ENCODE results near the gene TENM3. TPM values are rescaled to one million over a fixed set of nuclear protein-coding genes. Genes with fewer than 3 reads are reported as not detected.
"Not testable (repeated sequence)": the region's sequence is repeated elsewhere in the genome, so short reads cannot be mapped to it uniquely, and the experiment has no call there.

TENM3 gene
- polyA plus RNA-seq, 1 donor = 17.7 TPM

DNA sequence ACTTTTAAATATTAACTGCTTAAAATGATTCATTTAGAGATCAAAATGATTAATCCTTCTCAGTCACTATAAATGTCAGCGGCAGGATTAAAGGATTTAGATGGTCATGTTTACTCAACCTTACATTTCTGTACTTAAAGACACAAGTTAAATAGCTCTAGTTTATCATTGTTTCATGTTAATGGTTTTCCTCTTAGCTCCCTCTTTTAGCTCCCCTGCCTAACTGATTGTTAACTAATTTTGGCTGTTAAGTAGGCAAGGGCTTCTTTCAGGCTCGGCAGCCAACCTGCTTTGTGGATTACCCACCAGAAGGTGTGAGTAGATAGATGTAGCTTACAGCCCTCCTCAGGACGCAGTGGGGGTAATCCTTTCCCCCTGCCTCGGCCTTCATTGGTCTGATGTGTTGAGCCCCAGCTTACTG lies 96.0 kb downstream of the TENM3 start:
- no peak for DNase-seq

DNA sequence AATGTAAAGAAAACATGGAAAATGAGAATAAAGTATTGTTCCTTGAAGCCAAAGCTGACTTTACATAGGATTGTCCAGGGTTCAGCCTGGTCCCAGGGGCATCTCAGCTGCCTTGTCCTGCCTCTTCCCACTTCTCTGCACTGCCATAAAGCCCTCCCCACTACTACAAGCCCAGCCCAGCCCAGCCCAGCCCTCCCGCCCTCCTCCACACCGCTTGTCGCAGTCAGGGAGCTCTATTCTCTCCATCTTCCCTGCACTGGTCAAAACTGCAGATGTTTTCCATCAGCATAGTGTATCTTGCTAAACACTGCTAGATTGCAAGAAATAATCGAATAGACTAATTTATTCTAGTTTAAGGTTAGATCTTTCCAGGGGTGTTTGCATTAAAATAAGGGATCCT lies 100.3 kb downstream of the TENM3 start:
- no peak for DNase-seq

DNA sequence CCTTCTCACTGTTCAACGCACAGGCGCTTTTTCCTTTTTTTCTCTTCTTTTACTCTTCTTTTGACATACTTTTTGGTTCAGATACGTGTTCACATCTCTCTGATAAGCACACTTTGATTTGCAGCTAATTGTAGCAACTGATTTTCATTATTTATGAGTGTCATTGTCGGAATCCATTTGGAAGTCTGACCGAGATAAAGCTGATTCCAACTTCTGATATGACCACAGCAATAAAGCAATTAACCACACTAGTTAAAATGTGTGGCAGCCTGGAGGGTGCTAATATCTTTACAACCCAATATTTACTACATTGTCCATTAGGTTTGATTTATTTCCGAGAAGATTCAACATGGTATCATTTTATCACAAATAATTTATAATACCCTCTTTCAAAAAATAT lies 101.8 kb downstream of the TENM3 start:
- no peak for DNase-seq

DNA sequence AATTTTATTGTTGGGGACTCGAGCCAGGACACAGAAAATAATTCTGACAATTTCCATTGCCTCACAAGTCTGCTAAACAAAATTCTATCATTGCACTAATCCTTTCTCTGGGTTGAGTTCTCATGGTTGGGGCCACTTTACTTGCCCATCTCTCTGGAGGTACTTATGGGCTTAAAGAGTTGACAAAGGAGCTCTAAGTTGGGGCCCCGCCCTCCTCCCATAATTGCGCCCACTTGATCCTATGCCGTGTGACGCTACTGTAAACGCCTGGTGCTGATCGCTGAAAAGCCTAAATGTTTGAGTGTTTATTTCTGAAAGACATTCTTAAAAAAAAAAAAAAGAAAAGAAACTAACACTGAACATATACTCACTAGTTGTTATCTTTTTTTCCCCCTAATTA lies 103.0 kb downstream of the TENM3 start:
- no peak for DNase-seq

DNA sequence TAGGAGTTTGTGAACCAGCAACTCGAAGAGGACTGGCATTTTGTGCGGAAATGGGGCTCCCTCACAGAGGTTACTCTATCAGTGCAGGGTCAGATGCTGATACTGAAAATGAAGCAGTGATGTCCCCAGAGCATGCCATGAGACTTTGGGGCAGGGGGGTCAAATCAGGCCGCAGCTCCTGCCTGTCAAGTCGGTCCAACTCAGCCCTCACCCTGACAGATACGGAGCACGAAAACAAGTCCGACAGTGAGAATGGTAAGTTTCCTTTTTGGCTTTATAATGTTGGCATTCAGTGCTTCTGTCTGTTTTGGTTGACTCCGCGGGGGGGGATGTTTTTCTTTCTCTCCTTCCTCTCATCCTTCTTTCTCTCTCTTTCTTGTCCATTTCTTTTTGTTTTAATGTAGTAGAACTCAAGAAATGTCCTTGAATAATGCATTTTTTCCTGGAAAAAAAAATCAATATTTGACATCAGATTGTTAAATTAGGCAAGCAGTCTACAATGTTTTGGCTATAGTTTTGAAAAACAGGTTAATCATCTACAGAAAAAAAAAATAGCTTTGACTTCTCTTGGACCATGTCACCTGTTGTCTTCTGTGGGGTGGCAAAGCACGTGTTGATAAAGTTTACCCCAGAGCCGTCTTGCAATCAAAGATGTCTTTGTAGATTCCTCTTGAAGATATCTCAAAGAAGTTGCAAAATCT lies 103.6 kb downstream of the TENM3 start:
- DNase-seq = no peak

DNA sequence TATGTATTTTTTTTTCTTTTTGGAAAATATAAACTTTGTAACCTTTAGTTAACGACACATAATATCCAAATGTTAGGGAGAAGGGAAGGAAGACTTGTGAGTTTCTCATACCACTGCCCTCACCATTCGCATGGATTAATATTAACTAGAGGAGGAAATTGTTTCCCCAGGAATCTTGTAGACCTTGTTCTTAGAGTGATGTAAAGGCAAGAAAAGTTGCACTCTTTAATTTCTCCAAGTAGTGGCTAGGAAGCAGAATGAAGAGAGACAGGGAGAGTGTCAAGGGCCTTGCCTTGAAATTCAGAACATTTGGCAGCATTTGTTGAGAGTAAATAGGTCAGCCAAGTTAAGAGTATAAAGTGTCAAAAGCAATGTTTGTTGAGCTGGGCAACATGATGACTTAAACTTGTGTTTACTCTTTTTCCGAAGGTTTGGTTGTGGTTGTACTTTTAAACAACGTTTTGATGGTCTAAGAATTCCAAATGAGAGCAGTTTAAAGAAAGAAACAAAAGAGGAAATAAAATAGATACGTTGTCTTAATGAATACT lies 105.7 kb downstream of the TENM3 start:
- DNase-seq = no peak

DNA sequence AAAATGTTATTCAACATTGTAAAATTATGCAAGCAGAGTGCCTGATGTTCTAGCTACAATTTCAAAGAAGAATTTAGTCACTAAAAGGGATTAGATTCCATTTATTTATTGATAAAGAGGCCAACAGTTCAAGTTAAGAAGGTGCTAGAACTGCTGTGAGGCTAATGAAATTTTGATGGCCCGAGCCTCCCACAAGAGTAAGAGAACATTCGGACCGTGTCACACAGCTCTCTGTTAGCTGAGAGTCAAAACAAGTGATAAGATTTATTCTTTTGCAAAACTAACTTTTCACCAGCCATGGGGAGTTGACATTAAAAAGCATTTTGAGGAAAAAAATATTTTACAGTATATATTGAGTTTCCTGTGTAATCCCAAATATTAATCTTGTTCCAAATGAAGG lies 106.8 kb downstream of the TENM3 start:
- no peak for DNase-seq

DNA sequence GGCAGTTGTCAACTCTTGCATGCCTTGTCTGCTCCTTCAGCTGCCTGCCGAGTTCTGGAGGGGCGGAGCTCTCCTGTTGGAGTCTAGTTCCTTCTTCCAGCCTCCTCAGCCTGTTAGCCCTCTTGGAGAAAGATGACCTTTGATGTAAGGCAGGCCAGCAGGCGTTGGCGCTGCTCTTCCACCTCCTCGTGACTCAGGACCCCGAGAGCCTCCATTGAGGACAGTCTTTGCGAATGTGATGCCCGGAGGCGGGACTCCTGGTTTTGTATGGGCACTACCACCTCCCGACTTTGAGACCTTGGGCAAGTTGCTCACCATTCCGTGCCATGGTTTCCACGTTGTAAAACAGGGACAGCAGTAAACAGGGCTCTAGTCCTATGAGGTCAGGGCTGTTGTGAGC lies 108.3 kb downstream of the TENM3 start:
- DNase-seq = no peak

DNA sequence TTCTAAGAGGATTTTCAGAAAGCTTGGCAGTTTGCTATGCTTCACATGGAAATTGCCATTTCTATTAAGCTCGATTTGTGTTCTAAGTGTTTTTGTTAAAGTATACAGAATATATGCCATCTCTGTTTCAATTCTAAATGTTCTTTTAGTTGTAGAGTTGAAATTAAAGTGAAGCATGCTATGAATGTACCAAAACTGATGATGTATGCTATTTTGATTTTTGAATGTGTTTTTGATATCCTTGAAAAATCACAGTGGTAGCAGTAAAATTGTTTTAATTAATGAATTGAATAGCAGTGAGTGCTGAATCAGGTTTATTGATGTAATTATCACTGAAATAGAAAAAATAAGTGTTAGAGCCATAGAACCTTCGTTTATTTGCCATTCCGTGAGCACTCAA lies 110.9 kb downstream of the TENM3 start:
- DNase-seq = no peak

DNA sequence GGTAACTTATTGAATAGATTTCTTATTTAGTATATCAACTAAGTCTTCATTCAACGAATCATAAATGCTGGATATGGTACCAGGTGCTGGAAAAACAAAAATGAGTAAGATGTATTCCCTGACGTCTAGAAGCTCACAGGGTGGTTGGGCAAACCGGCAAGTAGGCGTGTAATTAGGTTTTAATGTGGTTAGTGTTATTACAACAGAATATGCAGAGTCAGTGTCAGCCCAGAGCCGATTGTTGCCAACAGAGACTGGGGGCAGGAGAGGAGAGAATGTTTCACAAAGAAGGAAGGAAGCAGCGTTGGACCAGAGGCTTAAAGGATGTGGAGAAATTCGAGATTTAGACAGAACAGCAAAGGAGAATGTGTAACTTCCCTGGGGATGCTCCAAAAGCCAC lies 111.7 kb downstream of the TENM3 start:
- no peak for DNase-seq

DNA sequence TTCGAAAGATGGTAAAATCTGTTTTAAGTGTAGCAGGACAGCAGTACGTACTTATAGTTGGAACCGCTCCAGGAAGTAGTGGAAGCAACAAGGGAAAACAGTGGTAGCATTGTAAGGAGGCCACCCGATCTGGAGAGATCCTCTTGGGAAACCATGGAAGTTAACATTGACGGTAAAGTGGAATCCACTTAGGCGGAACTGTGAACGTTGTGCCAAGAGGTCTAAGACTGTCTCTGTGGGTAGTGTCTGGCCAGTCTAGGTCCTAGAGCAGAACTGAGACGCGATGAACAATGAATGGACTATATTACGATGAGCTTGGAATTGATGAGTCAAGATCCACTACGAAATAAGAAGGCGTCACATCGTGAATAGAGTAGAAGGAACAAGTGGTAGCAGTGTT lies 124.0 kb downstream of the TENM3 start:
- DNase-seq = no peak

DNA sequence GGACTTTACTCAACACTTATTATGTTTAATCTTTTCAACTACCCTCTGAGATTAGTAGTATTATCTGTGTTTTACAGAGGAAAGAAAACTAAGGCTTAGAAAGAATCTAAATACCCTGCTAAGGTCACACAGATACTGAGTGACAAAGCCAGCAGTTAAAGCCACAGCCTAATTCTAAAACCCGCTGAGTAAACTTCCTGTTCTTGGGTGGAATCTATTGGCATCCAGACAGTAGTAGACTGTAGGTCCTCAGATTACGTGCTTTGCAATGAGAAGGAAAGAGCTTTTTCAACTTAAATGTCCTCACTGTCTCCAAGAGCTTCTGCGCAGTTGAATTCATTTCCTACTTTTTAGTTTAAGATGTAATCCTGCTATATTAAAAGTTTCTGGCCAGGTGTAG lies 126.0 kb downstream of the TENM3 start:
- DNase-seq = no peak

DNA sequence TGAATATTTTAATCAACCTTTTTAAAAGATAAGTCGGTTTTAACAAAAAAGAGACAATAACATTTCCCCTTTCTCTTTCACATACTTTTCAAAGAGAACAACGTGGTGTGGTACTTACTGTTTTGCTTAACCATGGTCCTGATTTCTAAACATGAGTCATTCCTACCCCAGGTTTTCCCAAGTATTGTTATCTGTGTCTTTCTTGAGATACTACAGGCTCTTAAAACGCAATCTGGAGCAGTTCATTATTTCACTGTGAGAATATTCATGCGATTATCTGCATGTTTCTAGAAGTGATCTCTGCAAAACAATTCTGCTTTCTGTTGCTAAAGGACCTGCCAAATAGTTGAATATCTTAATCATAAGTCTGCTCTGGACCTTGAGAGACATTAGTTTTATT lies 127.3 kb downstream of the TENM3 start:
- no peak for DNase-seq

DNA sequence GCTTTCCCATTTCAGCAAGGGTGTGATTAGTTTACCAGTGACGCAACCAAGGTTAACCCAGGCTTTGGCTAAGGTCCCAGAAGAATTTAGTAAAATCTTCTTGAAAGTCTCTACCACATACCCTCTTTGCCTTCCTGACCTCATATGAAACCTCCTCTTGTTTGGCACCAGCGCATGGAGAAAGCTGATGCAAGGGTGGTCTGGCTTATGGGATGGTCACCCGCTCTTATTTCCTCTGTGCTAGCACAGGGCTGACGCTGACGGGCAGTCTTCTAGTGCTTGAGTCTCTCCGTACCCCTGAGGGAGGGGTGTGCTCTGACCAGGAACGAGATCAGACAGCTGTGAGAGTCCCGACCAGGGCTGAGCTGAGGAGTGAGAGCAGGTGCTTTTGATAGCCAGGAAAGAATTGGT lies 137.6 kb downstream of the TENM3 start:
- no peak for DNase-seq

DNA sequence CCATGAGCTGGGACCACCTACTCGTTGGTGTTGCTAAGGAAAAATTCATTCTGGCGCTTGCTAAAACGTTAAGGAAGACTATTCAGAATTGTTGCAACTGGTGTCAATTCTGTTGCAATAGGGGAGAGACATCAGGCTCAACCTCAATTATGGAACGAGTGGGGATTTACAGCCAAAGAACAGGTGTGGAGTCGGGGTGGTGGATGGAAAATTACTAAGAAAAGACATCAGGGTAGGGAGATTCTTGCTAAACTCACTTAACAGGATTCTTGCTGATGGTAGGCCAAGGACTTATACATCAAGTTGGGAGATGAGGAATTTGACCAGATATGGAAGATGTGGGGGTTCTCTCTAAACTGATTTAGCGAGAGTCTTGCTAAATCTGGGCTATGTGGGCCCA lies 139.7 kb downstream of the TENM3 start:
- DNase-seq = no peak

DNA sequence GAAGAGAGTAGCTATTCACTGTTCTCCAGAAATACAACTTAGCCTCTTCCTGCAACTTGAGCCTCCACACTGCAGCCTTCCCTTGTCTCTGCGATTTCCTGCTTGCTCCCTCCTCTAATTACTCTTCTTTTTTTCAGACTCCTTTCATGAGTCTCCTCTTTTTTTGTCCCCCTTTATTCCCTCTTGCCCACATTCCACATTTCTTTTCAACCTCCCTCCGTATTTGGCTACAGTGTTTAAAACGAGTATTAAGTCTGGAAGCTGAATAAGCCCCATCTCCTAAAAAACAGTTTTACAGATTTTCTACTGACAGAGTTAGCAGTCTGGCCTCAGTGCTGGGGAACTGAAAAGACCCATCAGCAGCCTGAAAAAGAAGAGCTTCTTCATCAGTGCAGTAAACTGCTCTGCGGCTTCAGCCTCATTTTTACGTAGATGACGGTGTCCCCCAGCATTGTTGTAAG lies 141.5 kb downstream of the TENM3 start:
- peak; percentile 63 for DNase-seq

DNA sequence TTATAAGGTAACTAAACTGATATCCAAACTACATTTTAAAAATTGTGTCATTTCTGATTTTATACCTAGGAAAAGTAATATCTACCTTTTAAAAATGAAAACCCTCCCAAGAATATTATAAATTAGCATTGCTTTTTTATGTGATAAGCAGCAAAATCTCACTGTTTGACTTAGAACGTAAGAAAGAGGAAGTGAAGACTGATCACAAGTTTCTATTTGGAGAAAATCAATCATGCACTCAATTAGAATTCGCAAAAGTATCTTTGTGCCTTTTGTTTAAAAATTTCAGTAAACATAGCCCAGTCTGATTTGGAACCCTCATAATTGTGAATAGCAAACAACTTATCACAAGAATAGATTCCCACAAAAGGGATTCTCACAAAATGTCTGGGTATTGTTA lies 142.7 kb downstream of the TENM3 start:
- DNase-seq = no peak

DNA sequence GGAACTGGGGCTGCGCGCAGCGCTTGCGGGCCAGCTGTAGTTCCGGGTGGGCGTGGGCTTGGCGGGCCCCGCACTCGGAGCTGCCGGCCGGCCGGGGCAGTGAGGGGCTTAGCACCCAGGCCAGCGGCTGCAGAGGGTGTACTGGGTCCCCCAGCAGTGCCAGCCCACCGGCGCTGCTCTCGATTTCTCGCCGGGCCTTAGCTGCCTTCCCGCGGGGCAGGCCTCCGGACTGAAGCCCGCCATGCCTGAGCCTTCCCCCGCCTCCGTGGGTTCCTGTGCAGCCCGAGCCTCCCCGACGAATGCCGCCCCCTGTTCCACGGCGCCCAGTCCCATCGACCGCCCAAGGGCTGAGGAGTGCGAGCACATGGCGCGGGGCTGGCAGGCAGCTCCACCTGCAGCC lies 143.4 kb downstream of the TENM3 start:
- DNase-seq = not testable (repeated sequence)

DNA sequence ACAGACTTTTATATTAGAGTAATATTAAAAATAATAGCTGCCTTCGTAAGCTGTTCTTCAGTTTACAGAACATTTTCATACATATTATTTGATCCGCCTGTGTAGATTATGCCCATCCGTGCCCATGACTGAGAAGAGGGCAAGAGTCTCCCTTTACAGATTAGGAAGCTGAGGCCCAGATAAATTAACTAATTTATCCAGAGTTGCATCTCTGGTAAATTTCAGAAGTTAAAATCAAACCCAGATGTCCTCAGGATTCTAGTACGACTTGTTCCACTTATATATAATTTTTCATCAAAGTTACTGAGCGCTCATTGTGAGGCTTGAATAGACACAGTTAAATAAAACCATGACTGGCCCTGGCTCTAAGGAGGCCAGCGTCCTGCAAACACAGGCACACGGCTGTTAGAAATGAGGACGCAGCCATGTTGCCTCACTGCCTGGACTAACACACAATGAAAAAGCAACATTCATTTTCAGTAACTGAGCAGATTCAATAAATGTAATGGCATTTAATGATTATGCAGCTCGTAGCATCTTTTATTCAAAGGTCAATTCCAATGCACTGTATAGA lies 148.0 kb downstream of the TENM3 start:
- DNase-seq = no peak

DNA sequence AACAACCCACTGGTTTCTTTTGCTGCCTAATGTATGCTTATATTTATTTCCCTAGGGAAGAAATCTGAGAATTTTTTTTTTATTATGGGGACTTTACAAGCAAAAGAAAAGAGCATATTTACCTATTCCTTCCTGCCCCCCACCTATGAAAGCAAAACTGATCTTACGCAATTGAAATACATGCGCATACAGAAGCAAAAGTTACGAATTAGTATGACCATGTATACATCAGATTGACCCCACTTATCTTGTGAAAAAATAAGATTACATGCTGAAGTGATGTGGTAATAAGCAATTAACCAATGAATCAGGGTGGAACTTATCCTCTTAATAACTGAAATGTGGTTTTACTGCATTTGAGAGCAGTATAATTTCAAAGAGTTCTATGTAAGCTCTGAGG lies 151.0 kb downstream of the TENM3 start:
- DNase-seq = no peak

DNA sequence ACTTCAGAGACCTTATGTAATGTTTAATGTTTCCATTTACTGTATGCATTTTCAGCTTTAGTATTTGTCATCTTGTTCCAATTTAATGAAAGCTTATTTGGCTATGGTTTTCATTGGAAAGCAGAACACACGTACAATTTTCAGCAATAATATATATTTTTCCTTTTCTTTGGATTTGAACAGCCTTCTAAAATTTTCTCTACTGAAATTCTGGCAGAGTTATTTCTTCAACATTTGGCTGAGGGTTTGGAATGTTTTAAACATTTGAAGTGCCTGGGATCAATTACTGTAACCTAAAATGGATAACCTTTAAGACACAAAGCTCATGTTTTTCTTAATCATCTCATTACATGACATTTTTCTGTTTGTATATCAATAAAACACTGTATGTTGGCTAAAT lies 156.9 kb downstream of the TENM3 start:
- DNase-seq = no peak

DNA sequence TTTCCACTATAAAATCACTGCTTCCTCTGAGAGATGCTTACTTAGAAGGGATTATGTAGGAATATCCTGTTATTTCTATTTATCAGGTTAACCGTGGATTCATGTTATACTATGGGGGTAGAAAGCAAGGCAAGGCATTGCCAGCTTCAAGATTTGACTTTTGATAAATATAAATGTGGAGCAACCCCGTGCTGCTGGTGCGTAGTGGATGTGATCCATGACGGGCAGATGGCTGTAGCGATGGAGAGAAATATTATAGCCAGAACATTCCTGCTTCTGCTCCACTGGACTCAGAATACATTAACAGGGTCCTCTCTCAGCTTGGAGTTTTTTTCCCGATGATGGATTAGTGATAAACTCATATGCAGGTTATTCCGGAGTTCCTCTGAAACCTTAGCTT lies 157.6 kb downstream of the TENM3 start:
- no peak for DNase-seq

DNA sequence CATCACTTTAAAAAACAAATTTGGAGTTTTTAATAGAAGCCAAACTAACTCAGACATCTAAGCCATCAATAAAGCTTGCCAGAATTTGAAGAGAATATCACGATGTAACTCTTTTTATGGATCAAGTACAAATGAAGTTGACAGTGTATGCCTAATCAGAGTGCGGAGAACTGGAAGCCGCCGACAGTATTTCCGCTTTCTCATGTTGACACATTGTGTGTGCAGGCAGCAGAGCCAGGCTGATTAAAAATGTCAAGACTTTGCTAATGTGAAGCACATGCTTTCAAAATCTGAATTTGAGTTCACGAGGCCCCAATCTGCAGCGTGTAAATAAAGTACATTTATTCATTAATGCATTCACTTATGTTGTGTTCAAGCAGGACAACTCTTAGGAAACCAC lies 161.2 kb downstream of the TENM3 start:
- DNase-seq = no peak

DNA sequence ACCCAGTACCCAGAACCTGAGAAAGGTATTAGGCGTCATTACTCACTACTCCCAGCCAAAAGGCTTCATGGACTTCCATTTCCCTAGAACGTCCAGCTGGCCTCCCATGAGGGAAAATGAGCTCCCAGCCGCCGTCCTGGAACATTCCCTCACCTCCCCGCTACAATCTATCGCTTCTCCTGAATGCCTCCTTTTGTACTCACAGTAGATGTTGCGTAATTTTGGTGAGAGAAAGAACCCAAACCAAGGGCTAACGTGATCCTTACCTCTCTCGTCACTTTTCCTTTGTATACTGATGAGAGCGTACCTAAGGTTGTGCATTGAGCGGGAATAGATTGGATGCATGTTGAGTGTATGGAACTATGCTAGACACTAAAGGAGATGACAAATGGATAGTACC lies 161.9 kb downstream of the TENM3 start:
- no peak for DNase-seq

DNA sequence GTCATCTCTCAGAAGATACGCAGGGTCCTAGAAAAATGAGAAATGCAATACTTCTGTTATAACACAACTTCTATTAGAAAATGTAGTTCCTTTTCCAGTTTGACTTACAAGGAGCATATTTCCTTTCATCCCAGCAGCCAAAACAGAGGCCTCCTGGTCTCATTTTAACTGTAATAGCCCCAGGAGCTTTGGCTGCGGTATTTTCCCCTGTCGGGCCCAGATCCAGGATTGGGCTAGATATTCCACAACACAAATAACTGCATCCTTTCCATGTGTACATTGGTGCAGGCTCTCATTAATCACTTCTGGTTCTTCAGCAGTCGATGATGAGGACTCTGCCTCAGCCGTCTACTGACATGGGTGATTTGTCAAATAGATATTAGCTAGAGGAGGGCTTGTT lies 166.1 kb downstream of the TENM3 start:
- DNase-seq = no peak
